Esophagus (tissue), 2 donors: Measurements from ENCODE around the gene SLC35B2. TPM values are rescaled to one million over a fixed set of nuclear protein-coding genes. Genes with fewer than 3 reads are reported as not detected.

Source experiments
- H3K27ac ChIP-seq, 2 donors: one replicate each; pipeline ENCODE4 v1.5.1; 2013; ENCODE audit warnings: low read depth in 2 of 2, mild to moderate bottlenecking in 2 of 2, inconsistent platforms in 1 of 2, low read length in 1 of 2, moderate library complexity in 1 of 2
- H3K27me3 ChIP-seq, 2 donors: one replicate each; pipeline ENCODE4 v1.6.1; 2013; ENCODE audit warnings: low read length in 2 of 2, control low read depth in 1 of 2, mild to moderate bottlenecking in 1 of 2; ENCODE audit not compliant: insufficient read depth in 2 of 2, control insufficient read depth in 1 of 2
- H3K36me3 ChIP-seq, 2 donors: one replicate each; pipeline ENCODE4 v1.6.1; 2013; ENCODE audit warnings: low read length in 1 of 2; ENCODE audit not compliant: control insufficient read depth in 2 of 2, insufficient read depth in 2 of 2
- H3K4me1 ChIP-seq, 2 donors: one replicate each; pipeline ENCODE4 v1.6.1; 2013; ENCODE audit warnings: low read length in 1 of 2; ENCODE audit not compliant: control insufficient read depth in 2 of 2, insufficient read depth in 2 of 2
- H3K4me3 ChIP-seq, 2 donors: one replicate each; pipeline ENCODE4 v1.5.1; 2013; ENCODE audit warnings: low read length in 2 of 2, mild to moderate bottlenecking in 2 of 2, low read depth in 1 of 2, moderate library complexity in 1 of 2
- H3K9me3 ChIP-seq, 2 donors: one replicate each; pipeline ENCODE4 v1.6.1; 2013; ENCODE audit warnings: mild to moderate bottlenecking in 2 of 2, low read depth in 1 of 2, low read length in 1 of 2, moderate library complexity in 1 of 2; ENCODE audit not compliant: control insufficient read depth in 2 of 2, insufficient read depth in 1 of 2
- WGBS, 2 donors: extraction: QIAGEN DNeasy Blood & Tissue Kit; methylation state at CpG; one replicate each; pipeline ENCODE4 v1.1.7; 2013; 5-methylcytosine and 5-hydroxymethylcytosine counted together
- polyA plus RNA-seq, 2 donors: library from polyadenylated mRNA; stranded (reverse); fragments of 200-250 nt; gene quantifications; one replicate each; pipeline ENCODE4 v1.2.3, GENCODE V29; 2013
- donor health status: healthy with polysubstance abuse.
- donor health status: Bipolar disorder and iron deficiency.

SLC35B2 gene
- polyA plus RNA-seq, 2 donors, result 4.3 to 13.0 TPM

GRCh38 chr6:44286747-44287146 lies 29.4 kb upstream of the SLC35B2 start:
- WGBS, 2 donors, result 50 to 63% methylated on average over 2 of the region's 2 CpGs
- peaks cover 0 to 2% of the 10 kb centered on the region in 2 donors for H3K27me3 ChIP-seq
- no peak overlapping the region for H3K27ac ChIP-seq
- peaks cover 0 to 3% of the 10 kb centered on the region in 2 donors for H3K4me1 ChIP-seq
- H3K9me3 ChIP-seq, result no peaks in the 10 kb centered on the region
- H3K4me3 ChIP-seq, result no peak overlapping the region
- H3K36me3 ChIP-seq, result no peaks in the 10 kb centered on the region

GRCh38 chr6:44286285-44286565 lies 28.9 kb upstream of the SLC35B2 start:
- H3K36me3 ChIP-seq, result no peaks in the 10 kb centered on the region
- no peaks in the 10 kb centered on the region for H3K27me3 ChIP-seq
- H3K9me3 ChIP-seq, result no peaks in the 10 kb centered on the region
- 88 to 91% methylated on average over 12 of the region's 12 CpGs for WGBS, 2 donors
- peaks cover 0 to 3% of the 10 kb centered on the region in 2 donors for H3K4me1 ChIP-seq
- H3K27ac ChIP-seq, result no peak overlapping the region
- no peak overlapping the region for H3K4me3 ChIP-seq

GRCh38 chr6:44285552-44286284 lies 28.4 kb upstream of the SLC35B2 start:
- no peaks in the 10 kb centered on the region for H3K9me3 ChIP-seq
- no peak overlapping the region for H3K4me3 ChIP-seq
- no peak overlapping the region for H3K27ac ChIP-seq
- no peaks in the 10 kb centered on the region for H3K36me3 ChIP-seq
- no peaks in the 10 kb centered on the region for H3K27me3 ChIP-seq
- peaks cover 0 to under 1% of the 10 kb centered on the region in 2 donors for H3K4me1 ChIP-seq
- 75 to 82% methylated on average over 25 of the region's 25 CpGs for WGBS, 2 donors

GRCh38 chr6:44284867-44285266 lies 27.5 kb upstream of the SLC35B2 start:
- Histone ChIP-seq H3K4me3 (no peak overlapping the region), H3K9me3 (no peaks in the 10 kb centered on the region), H3K4me1 (no peaks in the 10 kb centered on the region), H3K27me3 (no peaks in the 10 kb centered on the region), H3K27ac (no peak overlapping the region), H3K36me3 (no peaks in the 10 kb centered on the region)
- WGBS, 2 donors, result 59 to 71% methylated on average over 4 of the region's 4 CpGs

GRCh38 chr6:44284121-44284520 lies 26.8 kb upstream of the SLC35B2 start:
- no peaks in the 10 kb centered on the region for H3K27me3 ChIP-seq
- H3K9me3 ChIP-seq, result no peaks in the 10 kb centered on the region
- no peaks in the 10 kb centered on the region for H3K36me3 ChIP-seq
- no peak overlapping the region for H3K4me3 ChIP-seq
- no peaks in the 10 kb centered on the region for H3K4me1 ChIP-seq
- H3K27ac ChIP-seq, result no peak overlapping the region
- WGBS, 2 donors, result 48 to 50% methylated on average over 2 of the region's 2 CpGs

GRCh38 chr6:44278774-44279697 lies 21.7 kb upstream of the SLC35B2 start:
- H3K27ac ChIP-seq, result no peak overlapping the region
- 65 to 68% methylated on average over 9 of the region's 9 CpGs for WGBS, 2 donors
- no peaks in the 10 kb centered on the region for H3K36me3 ChIP-seq
- H3K4me1 ChIP-seq, result peaks cover 0 to 6% of the 10 kb centered on the region in 2 donors
- H3K27me3 ChIP-seq, result peaks cover 5 to 6% of the 10 kb centered on the region in 2 donors
- no peaks in the 10 kb centered on the region for H3K9me3 ChIP-seq
- no peak overlapping the region for H3K4me3 ChIP-seq

- no peaks in the 10 kb centered on the region for H3K9me3 ChIP-seq
- H3K4me3 ChIP-seq, result no peak overlapping the region
- H3K27me3 ChIP-seq, result peaks cover 5 to 6% of the 10 kb centered on the region in 2 donors
- WGBS, 2 donors, result 60 to 65% methylated on average over 3 of the region's 3 CpGs
- H3K36me3 ChIP-seq, result no peaks in the 10 kb centered on the region
- H3K27ac ChIP-seq, result no peak overlapping the region
- peaks cover 0 to 6% of the 10 kb centered on the region in 2 donors for H3K4me1 ChIP-seq
Observed at GRCh38 chr6:44278315-44278714, 21.0 kb upstream of the SLC35B2 start.

- 81 to 85% methylated on average over 7 of the region's 7 CpGs for WGBS, 2 donors
- H3K27me3 ChIP-seq, result peaks cover 5 to 6% of the 10 kb centered on the region in 2 donors
Observed at GRCh38 chr6:44277763-44278162, 20.4 kb upstream of the SLC35B2 start.

GRCh38 chr6:44276667-44277640 lies 19.6 kb upstream of the SLC35B2 start:
- peaks cover 6 to 7% of the 10 kb centered on the region in 2 donors for H3K27me3 ChIP-seq
- no peaks in the 10 kb centered on the region for H3K36me3 ChIP-seq
- H3K4me1 ChIP-seq, result peaks cover 0 to 6% of the 10 kb centered on the region in 2 donors
- H3K27ac ChIP-seq, result no peak overlapping the region
- H3K9me3 ChIP-seq, result no peaks in the 10 kb centered on the region
- H3K4me3 ChIP-seq, result no peak overlapping the region
- WGBS, 2 donors, result 78 to 80% methylated on average over 23 of the region's 23 CpGs

More at GRCh38 chr6:44277763-44278162, 20.4 kb upstream of the SLC35B2 start:
- H3K36me3 ChIP-seq, result no peaks in the 10 kb centered on the region
- peaks cover 0 to 6% of the 10 kb centered on the region in 2 donors for H3K4me1 ChIP-seq
- H3K9me3 ChIP-seq, result no peaks in the 10 kb centered on the region
- no peak overlapping the region for H3K27ac ChIP-seq
- H3K4me3 ChIP-seq, result no peak overlapping the region
